ENCODE results near the gene SARM1.
A peak's percentile ranks its signal among the peaks of the same experiment; 100 is the strongest.

The SARM1 gene

DNA sequence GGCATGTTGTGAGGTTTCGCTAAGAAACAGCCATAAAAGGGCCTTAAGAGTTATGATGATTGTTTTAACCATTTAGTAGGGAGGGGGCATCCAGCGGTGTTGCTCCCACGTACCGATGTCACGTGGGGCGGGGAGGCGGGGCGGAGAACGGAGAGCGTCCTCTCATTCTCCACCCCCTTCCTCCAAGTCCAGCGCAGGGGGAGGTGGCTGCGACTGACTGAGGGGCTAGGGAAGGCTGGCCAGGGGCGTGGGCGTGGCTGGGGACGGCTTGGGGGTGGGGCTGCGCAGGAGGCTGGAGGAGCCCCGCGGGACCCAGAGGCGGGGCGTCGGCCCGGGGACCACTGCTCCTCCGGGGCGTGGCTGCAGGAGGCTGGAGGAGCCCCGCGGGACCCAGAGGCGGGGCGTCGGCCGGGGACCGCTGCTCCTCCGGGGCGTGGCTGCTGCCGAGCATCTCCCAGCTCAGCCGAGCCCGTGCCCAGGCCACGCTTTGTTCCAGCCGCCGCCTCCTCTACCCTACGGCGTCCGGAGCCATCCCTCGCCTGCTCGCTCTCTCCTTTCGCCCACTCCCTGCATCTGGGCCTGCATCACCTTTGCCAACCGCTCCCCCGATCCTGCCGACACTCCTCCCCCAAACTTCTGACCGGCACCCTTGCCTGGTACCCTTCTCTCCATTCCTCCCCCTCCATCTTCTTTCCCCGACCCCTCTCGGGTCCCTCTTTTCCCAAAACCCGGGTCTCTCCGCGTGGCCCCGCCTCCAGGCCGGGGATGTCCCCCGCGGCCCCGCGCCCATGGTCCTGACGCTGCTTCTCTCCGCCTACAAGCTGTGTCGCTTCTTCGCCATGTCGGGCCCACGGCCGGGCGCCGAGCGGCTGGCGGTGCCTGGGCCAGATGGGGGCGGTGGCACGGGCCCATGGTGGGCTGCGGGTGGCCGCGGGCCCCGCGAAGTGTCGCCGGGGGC is at the start of gene SARM1:
SARM1 (plus strand) TSS at position 450 of the 958 bp plus-strand sequence; CDS start at position 789, 339 bp downstream.
- H3K4me1 ChIP-seq (ENCODE audit: low read length): peaks cover 16% of the 10 kb centered on the region
- no peaks in the 10 kb centered on the region for H3K9me3 ChIP-seq (ENCODE audit: insufficient read depth, low read length)
- H3K4me3 ChIP-seq (ENCODE audit: low read length): peak within 1 kb of the TSS; percentile 97
- H3K36me3 ChIP-seq (replicated peaks; ENCODE audit: low read depth, low read length): no peaks in the 10 kb centered on the region
- H4K20me1 ChIP-seq (ENCODE audit: insufficient read depth, low read length): peaks cover 12% of the 10 kb centered on the region; the same call in 1 of the 2 replicates
- peaks cover 34% of the 10 kb centered on the region for H3K79me2 ChIP-seq (ENCODE audit: low read length)
- H3K27me3 ChIP-seq (ENCODE audit: low read depth, low read length): no peaks in the 10 kb centered on the region
- TF ChIP-seq EZH2phosphoT487 (IDR thresholded peaks at IDR 0.05; ENCODE audit: low read depth): no peak
- TF ChIP-seq, protein P1, sequence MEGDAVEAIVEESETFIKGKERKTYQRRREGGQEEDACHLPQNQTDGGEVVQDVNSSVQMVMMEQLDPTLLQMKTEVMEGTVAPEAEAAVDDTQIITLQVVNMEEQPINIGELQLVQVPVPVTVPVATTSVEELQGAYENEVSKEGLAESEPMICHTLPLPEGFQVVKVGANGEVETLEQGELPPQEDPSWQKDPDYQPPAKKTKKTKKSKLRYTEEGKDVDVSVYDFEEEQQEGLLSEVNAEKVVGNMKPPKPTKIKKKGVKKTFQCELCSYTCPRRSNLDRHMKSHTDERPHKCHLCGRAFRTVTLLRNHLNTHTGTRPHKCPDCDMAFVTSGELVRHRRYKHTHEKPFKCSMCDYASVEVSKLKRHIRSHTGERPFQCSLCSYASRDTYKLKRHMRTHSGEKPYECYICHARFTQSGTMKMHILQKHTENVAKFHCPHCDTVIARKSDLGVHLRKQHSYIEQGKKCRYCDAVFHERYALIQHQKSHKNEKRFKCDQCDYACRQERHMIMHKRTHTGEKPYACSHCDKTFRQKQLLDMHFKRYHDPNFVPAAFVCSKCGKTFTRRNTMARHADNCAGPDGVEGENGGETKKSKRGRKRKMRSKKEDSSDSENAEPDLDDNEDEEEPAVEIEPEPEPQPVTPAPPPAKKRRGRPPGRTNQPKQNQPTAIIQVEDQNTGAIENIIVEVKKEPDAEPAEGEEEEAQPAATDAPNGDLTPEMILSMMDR (IDR thresholded peaks at IDR 0.05; ENCODE audit: low read depth, low read length): no peak
- peak within 1 kb of the TSS; percentile 85 for H3K9ac ChIP-seq (ENCODE audit: low read length)
- H3K27ac ChIP-seq (ENCODE audit: low read length): peak within 1 kb of the TSS; percentile 59
- H2AFZ ChIP-seq (ENCODE audit: low read depth, low read length): peak within 1 kb of the TSS; percentile 76; the same call in 1 of the 2 replicates
- H3K4me2 ChIP-seq (ENCODE audit: low read length): peak within 1 kb of the TSS; percentile 93

DNA sequence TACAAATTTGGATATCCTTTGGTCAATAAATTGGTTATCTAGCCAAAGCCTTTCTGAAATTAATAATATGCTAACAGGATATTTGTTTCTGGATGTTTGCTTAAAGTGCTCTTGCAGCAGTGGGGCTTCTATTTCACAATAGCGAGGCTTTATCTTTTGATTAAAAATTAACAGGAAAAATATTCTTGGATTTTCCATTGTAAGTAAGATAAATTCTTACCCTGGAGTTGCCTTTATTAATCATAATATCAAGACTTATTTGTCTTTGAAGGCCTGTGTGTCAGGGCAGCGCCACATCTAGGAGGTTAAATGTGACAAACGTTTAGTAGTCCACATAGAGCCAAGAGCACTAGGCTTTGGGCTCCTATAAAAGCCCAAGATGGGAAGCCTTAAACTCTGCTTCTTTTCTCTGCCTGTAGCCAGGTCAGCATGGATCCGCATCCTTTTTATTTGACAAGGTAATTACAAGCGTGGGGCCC is 47.2 kb upstream of the SARM1 start:
- Histone ChIP-seq H3K9me3 (ENCODE audit: insufficient read depth, low read length) (no peaks in the 10 kb centered on the region), H4K20me1 (ENCODE audit: insufficient read depth, low read length) (peaks cover 53% of the 10 kb centered on the region), H3K4me3 (ENCODE audit: low read length) (peak overlapping the region; percentile 13), H3K79me2 (ENCODE audit: low read length) (peaks cover 96% of the 10 kb centered on the region), H2AFZ (ENCODE audit: low read depth, low read length) (no peak overlapping the region), H3K4me2 (ENCODE audit: low read length) (peak overlapping the region; percentile 49), H3K36me3 (replicated peaks; ENCODE audit: low read depth, low read length) (peaks cover 70% of the 10 kb centered on the region), H3K27ac (ENCODE audit: low read length) (peak overlapping the region; percentile 94), H3K4me1 (ENCODE audit: low read length) (peaks cover 82% of the 10 kb centered on the region), H3K27me3 (ENCODE audit: low read depth, low read length) (no peaks in the 10 kb centered on the region), H3K9ac (ENCODE audit: low read length) (no peak overlapping the region)
- TF ChIP-seq, protein P1 (IDR thresholded peaks at IDR 0.05; ENCODE audit: low read depth, low read length): no peak
- TF ChIP-seq EZH2phosphoT487 (IDR thresholded peaks at IDR 0.05; ENCODE audit: low read depth): no peak

DNA sequence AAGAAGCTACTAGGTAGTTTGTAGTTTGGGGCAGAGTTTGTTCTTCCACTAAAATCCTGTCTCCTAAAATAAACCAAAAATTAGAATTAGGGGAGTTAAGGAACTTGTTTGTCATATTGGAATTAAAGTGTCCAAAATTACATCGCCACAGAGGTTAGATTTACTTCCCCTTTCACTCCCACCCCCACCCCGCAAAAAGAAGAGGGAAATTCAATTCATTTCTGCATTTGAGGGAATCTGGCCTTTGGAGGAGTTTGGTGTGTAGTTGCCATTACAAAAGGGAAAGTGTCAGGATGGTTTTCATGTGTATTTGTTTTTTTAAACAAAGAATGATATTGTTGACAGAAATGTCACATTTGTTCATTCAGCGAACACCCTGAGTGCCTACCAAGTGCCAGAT is 46.7 kb upstream of the SARM1 start:
- Histone ChIP-seq H3K79me2 (ENCODE audit: low read length) (peaks cover 93% of the 10 kb centered on the region), H3K4me3 (ENCODE audit: low read length) (peak overlapping the region; percentile 13), H2AFZ (ENCODE audit: low read depth, low read length) (no peak overlapping the region), H3K4me1 (ENCODE audit: low read length) (peaks cover 82% of the 10 kb centered on the region), H3K9ac (ENCODE audit: low read length) (no peak overlapping the region), H3K9me3 (ENCODE audit: insufficient read depth, low read length) (no peaks in the 10 kb centered on the region), H3K36me3 (replicated peaks; ENCODE audit: low read depth, low read length) (peaks cover 71% of the 10 kb centered on the region), H3K27me3 (ENCODE audit: low read depth, low read length) (no peaks in the 10 kb centered on the region), H4K20me1 (ENCODE audit: insufficient read depth, low read length) (peaks cover 53% of the 10 kb centered on the region), H3K27ac (ENCODE audit: low read length) (peak overlapping the region; percentile 94), H3K4me2 (ENCODE audit: low read length) (peak overlapping the region; percentile 49)
- TF ChIP-seq, protein P1 (IDR thresholded peaks at IDR 0.05; ENCODE audit: low read depth, low read length): no peak
- TF ChIP-seq EZH2phosphoT487 (IDR thresholded peaks at IDR 0.05; ENCODE audit: low read depth): no peak

DNA sequence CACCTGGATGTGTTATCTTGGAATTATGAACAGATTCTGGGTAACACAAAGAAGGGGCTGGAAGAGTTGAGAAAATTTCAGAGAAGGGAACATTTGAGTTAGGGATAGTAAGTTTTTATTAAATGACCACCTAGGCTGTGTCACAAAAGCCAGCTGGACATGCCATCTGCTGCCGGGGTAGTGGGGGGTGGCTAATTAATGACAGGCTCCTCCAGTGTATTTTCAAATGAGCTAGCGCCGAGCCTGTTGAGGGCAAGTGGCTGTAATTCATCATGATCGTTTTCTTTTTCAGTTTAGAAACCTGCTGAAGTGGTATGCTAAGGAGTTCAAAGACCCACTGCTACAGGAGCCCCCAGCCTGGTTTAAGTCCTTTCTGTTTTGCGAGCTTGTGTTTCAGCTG is 46.3 kb upstream of the SARM1 start:
- no peaks in the 10 kb centered on the region for H3K9me3 ChIP-seq (ENCODE audit: insufficient read depth, low read length)
- H3K36me3 ChIP-seq (replicated peaks; ENCODE audit: low read depth, low read length): peaks cover 68% of the 10 kb centered on the region
- no peaks in the 10 kb centered on the region for H3K27me3 ChIP-seq (ENCODE audit: low read depth, low read length)
- peaks cover 88% of the 10 kb centered on the region for H3K79me2 ChIP-seq (ENCODE audit: low read length)
- H3K4me1 ChIP-seq (ENCODE audit: low read length): peaks cover 80% of the 10 kb centered on the region
- TF ChIP-seq, protein P1 (IDR thresholded peaks at IDR 0.05; ENCODE audit: low read depth, low read length): no peak
- TF ChIP-seq EZH2phosphoT487 (IDR thresholded peaks at IDR 0.05; ENCODE audit: low read depth): no peak
- peak overlapping the region; percentile 49 for H3K4me2 ChIP-seq (ENCODE audit: low read length)
- H3K9ac ChIP-seq (ENCODE audit: low read length): no peak overlapping the region
- H3K27ac ChIP-seq (ENCODE audit: low read length): peak overlapping the region; percentile 94
- H2AFZ ChIP-seq (ENCODE audit: low read depth, low read length): no peak overlapping the region
- H4K20me1 ChIP-seq (ENCODE audit: insufficient read depth, low read length): peaks cover 53% of the 10 kb centered on the region
- peak overlapping the region; percentile 13; the same call in 1 of the 2 replicates for H3K4me3 ChIP-seq (ENCODE audit: low read length)
